Fibroblast of mammary gland (primary cell): ENCODE data around the gene CREB5.

Experiments
- DNase-seq: peaks from one replicate; pipeline ENCODE4 v3.0.0-alpha.2; 2010; ENCODE audit warnings: low read depth
- H3K4me3 ChIP-seq: 2 replicates; pipeline ENCODE4 v1.5.1; 2011; ENCODE audit warnings: low read depth, mild to moderate bottlenecking, low read length, moderate library complexity; ENCODE audit not compliant: control insufficient read depth
- TF ChIP-seq, protein P1 (sequence below): conservative IDR thresholded peaks from 2 replicates; pipeline ENCODE4 v1.5.1; 2011; ENCODE audit warnings: low read depth, low read length, inconsistent platforms; ENCODE audit not compliant: control insufficient read depth, insufficient read depth

The CREB5 gene

GRCh38 chr7:28806841-28807240 lies 394.5 kb downstream of the CREB5 start:
- peak; percentile 86 for DNase-seq
- H3K4me3 ChIP-seq, result no peak overlapping the region
- TF ChIP-seq, protein P1, sequence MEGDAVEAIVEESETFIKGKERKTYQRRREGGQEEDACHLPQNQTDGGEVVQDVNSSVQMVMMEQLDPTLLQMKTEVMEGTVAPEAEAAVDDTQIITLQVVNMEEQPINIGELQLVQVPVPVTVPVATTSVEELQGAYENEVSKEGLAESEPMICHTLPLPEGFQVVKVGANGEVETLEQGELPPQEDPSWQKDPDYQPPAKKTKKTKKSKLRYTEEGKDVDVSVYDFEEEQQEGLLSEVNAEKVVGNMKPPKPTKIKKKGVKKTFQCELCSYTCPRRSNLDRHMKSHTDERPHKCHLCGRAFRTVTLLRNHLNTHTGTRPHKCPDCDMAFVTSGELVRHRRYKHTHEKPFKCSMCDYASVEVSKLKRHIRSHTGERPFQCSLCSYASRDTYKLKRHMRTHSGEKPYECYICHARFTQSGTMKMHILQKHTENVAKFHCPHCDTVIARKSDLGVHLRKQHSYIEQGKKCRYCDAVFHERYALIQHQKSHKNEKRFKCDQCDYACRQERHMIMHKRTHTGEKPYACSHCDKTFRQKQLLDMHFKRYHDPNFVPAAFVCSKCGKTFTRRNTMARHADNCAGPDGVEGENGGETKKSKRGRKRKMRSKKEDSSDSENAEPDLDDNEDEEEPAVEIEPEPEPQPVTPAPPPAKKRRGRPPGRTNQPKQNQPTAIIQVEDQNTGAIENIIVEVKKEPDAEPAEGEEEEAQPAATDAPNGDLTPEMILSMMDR, result no peak

- no peak for DNase-seq
- no peak overlapping the region for H3K4me3 ChIP-seq
- TF ChIP-seq, protein P1, result no peak
Observed at GRCh38 chr7:28807396-28807994, 395.2 kb downstream of the CREB5 start.

- peak; percentile 66 for DNase-seq
- TF ChIP-seq, protein P1, result no peak
Observed at GRCh38 chr7:28808796-28809533, 396.6 kb downstream of the CREB5 start.

DNA sequence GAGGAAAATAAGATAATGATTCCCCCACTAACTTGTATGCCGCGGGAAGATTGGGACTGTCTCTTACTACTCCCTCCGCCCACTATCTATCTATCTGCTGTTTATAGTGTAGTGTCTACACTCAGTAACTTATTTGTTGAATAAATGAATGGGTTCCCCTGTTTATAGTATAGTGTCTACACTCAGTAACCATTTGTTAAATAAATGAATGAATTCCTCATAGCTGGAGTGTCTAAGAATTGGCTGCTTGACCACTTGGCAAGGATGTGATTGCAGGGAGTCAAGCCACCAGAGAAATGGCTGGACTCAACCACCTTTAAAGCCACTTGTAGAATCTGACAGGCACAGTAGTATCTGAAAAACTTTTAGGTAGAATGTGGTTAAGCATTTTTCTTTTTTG lies 398.7 kb downstream of the CREB5 start:
- TF ChIP-seq, protein P1, result no peak
- no peak overlapping the region for H3K4me3 ChIP-seq
- no peak for DNase-seq

More at GRCh38 chr7:28808796-28809533, 396.6 kb downstream of the CREB5 start:
- H3K4me3 ChIP-seq, result no peak overlapping the region

DNA sequence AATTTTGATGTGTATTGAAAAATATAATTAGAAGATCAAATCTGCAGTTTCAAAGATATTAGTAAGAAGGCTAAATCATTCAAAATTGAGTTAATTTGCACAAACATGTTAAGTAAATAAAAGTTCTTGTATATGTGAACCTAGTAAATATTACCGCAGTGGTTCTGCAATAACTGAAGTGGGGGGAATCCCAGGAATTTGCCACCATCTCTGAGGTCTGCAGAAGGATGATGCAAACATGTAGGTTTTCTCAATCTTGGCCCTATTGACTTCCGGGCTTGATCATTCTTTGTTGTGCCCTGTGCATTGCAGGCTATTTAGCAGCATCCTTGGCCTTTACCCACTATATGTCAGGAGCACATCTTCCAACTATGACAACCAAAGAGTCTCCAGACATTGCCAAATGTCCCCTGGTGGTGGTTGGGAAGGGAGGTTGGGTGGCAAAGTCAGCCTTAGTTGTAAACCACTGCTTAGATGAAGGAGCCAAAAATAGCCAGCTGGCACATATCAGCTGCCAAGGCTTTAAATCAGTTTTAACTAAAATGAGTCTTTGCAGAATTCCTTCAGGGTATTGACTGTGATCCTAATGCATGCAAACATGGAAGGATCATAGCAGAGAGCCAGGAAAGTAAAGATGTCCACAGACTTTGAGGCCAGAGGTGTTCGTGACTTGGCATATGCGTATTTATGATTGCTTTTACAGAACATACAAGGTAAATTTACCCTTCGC lies 399.5 kb downstream of the CREB5 start:
- H3K4me3 ChIP-seq, result no peak overlapping the region
- TF ChIP-seq, protein P1, result no peak
- DNase-seq, result no peak

DNA sequence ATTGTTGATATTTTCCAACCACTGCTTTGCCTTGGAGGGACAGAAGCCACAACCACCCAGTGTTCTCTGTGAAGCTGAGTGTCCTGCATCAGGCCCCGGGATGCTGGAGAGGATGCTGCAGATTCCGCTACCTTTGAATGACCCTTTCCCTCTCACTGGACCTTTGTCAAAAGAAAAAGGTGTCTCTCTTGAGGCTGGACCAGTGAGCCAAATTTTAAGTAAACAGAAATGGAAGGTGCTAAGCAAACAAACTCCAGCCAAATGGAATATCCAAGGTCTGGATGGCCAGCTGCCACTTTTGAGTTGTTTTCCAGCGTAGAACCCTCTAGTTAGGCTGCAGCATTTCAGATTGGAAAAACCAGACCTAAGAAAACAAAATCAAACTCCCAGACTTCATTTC lies 400.3 kb downstream of the CREB5 start:
- no peak overlapping the region for H3K4me3 ChIP-seq
- no peak for DNase-seq
- TF ChIP-seq, protein P1, result no peak
